ENCODE measurements around the gene NTM. TPM values are rescaled to one million over a fixed set of nuclear protein-coding genes. Genes with fewer than 3 reads are reported as not detected.

Gene NTM
- total RNA-seq, 1 experiment from 2014 or later, result not detected

- intact Hi-C loops (cut with micrococcal nuclease), result no loop called here
- H3K4me3 ChIP-seq (replicated peaks in 1 of 2; ENCODE audit: low read depth in 1 of 2, low read length in 2 of 2), result no peak overlapping the region
- no peaks in the 10 kb centered on the region for H3K79me2 ChIP-seq (ENCODE audit: insufficient read depth, low read length)
- no peak overlapping the region for H3K27ac ChIP-seq (ENCODE audit: low read depth, low read length)
- no peaks in the 10 kb centered on the region for H3K27me3 ChIP-seq (ENCODE audit: insufficient read depth, low read length)
- no peaks in the 10 kb centered on the region for H3K36me3 ChIP-seq (ENCODE audit: control insufficient read depth in 1 of 2, insufficient read depth in 2 of 2, low read length in 2 of 2)
- no peaks in the 10 kb centered on the region for H3K4me1 ChIP-seq (ENCODE audit: control insufficient read depth in 1 of 2, insufficient read depth in 2 of 2, low read length in 2 of 2)
- H3K9me3 ChIP-seq (ENCODE audit: control insufficient read depth in 1 of 2, insufficient read depth in 1 of 2, low read depth in 1 of 2, low read length in 2 of 2), result peaks cover 0 to 17% of the 10 kb centered on the region in 2 experiments; a peak in 2 of 4 replicates
- RAD21 ChIA-PET (ENCODE audit: low non-redundant PET in 1 of 2, low total read pairs in 2 of 2, uncharacterized antibody in 2 of 2, unreplicated experiment in 2 of 2), result no interaction called here
- H3K9me2 ChIP-seq (ENCODE audit: insufficient read depth), result no peaks in the 10 kb centered on the region
- H3K4me2 ChIP-seq (ENCODE audit: low read length), result no peak overlapping the region
- CTCF ChIA-PET, result no interaction called here
- TF ChIP-seq SP1 (IDR thresholded peaks at IDR 0.05; ENCODE audit: low read depth) (no peak), FOSL1 (IDR thresholded peaks at IDR 0.05; ENCODE audit: low read depth) (no peak), ZFX (IDR thresholded peaks at IDR 0.05) (no peak)
- H3K9ac ChIP-seq (ENCODE audit: low read length), result no peak overlapping the region
- no peaks in the 10 kb centered on the region for H4K20me1 ChIP-seq (ENCODE audit: insufficient read depth)
- ATAC-seq, result no peak
- BruUV-seq (replicated peaks), result no TSS peak
- H2AFZ ChIP-seq (ENCODE audit: low read depth, low read length, poor library complexity, severe bottlenecking), result no peak overlapping the region
- no peak for DNase-seq (ENCODE audit: low read depth, low spot score)
- POLR2A ChIA-PET, result no interaction called here
These were observed 966.5 kb downstream of the NTM start for GRCh38 chr11:132336781-132337535.

DNA sequence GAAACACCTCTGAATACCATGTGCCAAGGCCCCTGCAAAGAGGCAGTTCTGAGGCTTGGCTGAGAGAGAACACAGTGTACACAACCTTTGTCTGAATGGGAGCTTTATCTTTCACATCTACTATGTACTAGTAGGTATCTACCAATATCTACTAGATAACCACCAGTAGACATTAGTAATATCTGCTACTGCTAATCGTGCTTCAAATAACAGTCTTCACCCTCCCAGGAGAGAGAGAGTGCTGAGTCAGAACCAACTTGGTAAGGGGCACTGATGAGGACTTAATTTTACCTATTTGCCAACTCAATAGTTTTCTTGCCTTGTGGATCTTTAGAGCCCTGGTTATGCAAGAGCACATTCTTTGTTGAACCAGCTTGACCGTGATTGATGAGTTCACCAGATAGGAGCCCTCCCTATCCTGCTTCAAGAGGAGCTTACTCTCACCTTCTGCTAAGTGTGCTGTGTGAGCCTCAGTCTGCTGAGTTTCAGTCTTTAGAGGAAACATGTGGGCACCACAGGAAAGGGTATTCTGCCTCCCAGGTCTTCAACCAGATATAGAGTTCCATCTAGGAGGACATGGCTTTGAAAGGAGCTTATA lies 967.5 kb downstream of the NTM start:
- Histone ChIP-seq H3K9me3 (ENCODE audit: control insufficient read depth in 1 of 2, insufficient read depth in 1 of 2, low read depth in 1 of 2, low read length in 2 of 2) (peaks cover 0 to 17% of the 10 kb centered on the region in 2 experiments; a peak in 2 of 4 replicates), H3K9me2 (ENCODE audit: insufficient read depth) (no peaks in the 10 kb centered on the region), H3K27ac (ENCODE audit: low read depth, low read length) (no peak overlapping the region), H3K36me3 (ENCODE audit: control insufficient read depth in 1 of 2, insufficient read depth in 2 of 2, low read length in 2 of 2) (no peaks in the 10 kb centered on the region), H3K27me3 (ENCODE audit: insufficient read depth, low read length) (no peaks in the 10 kb centered on the region), H4K20me1 (ENCODE audit: insufficient read depth) (no peaks in the 10 kb centered on the region), H3K4me1 (ENCODE audit: control insufficient read depth in 1 of 2, insufficient read depth in 2 of 2, low read length in 2 of 2) (no peaks in the 10 kb centered on the region), H3K79me2 (ENCODE audit: insufficient read depth, low read length) (no peaks in the 10 kb centered on the region), H3K4me3 (replicated peaks in 1 of 2; ENCODE audit: low read depth in 1 of 2, low read length in 2 of 2) (no peak overlapping the region), H2AFZ (ENCODE audit: low read depth, low read length, poor library complexity, severe bottlenecking) (no peak overlapping the region), H3K4me2 (ENCODE audit: low read length) (no peak overlapping the region), H3K9ac (ENCODE audit: low read length) (no peak overlapping the region)
- intact Hi-C loops (cut with micrococcal nuclease), result no loop called here
- DNase-seq (ENCODE audit: low read depth, low spot score) (no peak), ATAC-seq (no peak)
- RAD21 ChIA-PET (ENCODE audit: low non-redundant PET in 1 of 2, low total read pairs in 2 of 2, uncharacterized antibody in 2 of 2, unreplicated experiment in 2 of 2), result no interaction called here
- TF ChIP-seq JUND (IDR thresholded peaks at IDR 0.05) (no peak), CBX3 (IDR thresholded peaks at IDR 0.05; ENCODE audit: low read depth) (no peak), SRF (IDR thresholded peaks at IDR 0.05; ENCODE audit: low read depth) (no peak), FOSL1 (IDR thresholded peaks at IDR 0.05; ENCODE audit: low read depth) (no peak), ZFX (IDR thresholded peaks at IDR 0.05) (no peak), SIN3A (IDR thresholded peaks at IDR 0.05; ENCODE audit: low read depth) (no peak), MAX (IDR thresholded peaks at IDR 0.05) (no peak), POLR2AphosphoS5 (IDR thresholded peaks at IDR 0.05; ENCODE audit: low read depth, low read length) (no peak), EZH2 (IDR thresholded peaks at IDR 0.05) (no peak), SP1 (IDR thresholded peaks at IDR 0.05; ENCODE audit: low read depth) (no peak), POLR2A (IDR thresholded peaks at IDR 0.05; ENCODE audit: borderline replicate concordance, extremely low read depth, insufficient read depth, insufficient read length) (no peak), ZBTB33 (IDR thresholded peaks at IDR 0.05; ENCODE audit: extremely low read depth, insufficient replicate concordance, low read length) (no peak)
- TF ChIP-seq, protein P1, sequence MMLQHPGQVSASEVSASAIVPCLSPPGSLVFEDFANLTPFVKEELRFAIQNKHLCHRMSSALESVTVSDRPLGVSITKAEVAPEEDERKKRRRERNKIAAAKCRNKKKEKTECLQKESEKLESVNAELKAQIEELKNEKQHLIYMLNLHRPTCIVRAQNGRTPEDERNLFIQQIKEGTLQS (IDR thresholded peaks at IDR 0.05), result no peak
- BruUV-seq (replicated peaks), result no TSS peak
- CTCF ChIA-PET, result no interaction called here
- POLR2A ChIA-PET, result no interaction called here

Data from HCT116 (cell line).